Measurements from ENCODE around the gene CCNG2. TPM values are rescaled to one million over a fixed set of nuclear protein-coding genes. Genes with fewer than 3 reads are reported as not detected.

The CCNG2 gene
- total RNA-seq, 4 donors from 2014 or later, result 24.7 to 41.8 (median 29.2) TPM

DNA sequence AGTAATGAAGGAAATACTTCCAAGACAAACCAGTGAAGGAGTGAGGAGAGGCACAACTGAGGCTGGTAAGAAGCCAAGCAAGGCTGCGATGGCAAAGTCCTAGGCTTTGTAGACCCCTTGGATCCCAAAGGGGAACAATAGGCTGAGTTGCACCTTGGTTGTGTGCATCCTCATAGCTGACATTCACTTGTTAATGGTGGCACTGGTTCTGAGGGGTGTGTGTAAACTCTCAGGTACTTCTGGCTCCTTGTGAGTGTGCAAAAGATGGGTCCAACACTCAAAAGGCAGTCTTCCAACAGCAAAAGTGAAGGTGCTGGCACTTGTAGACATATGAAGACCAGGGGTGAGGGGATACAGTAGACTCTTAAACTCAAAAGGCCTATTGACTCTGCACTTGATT lies 60.5 kb downstream of the CCNG2 start:
- no peak for TF ChIP-seq POLR2A (IDR thresholded peaks at IDR 0.05)
- no peak overlapping the region for H3K27ac ChIP-seq
- 90 to 92% methylated on average over 1 of the region's 1 CpG for WGBS, 2 donors
- no peaks in the 10 kb centered on the region for H3K36me3 ChIP-seq
- H3K9me3 ChIP-seq, result no peaks in the 10 kb centered on the region
- intact Hi-C loops (cut with DNase I), result no loop called here
- no peak for DNase-seq
- no peaks in the 10 kb centered on the region for H3K27me3 ChIP-seq
- no peaks in the 10 kb centered on the region for H3K4me1 ChIP-seq
- H3K4me3 ChIP-seq (replicated peaks in 1 of 3), result no peak overlapping the region

- intact Hi-C loops (cut with DNase I), result no loop called here
- H3K27me3 ChIP-seq, result no peaks in the 10 kb centered on the region
- WGBS, 2 donors, result 94 to 96% methylated on average over 2 of the region's 2 CpGs
- no peaks in the 10 kb centered on the region for H3K36me3 ChIP-seq
- H3K27ac ChIP-seq, result no peak overlapping the region
- no peaks in the 10 kb centered on the region for H3K4me1 ChIP-seq
- no peak for DNase-seq
- no peaks in the 10 kb centered on the region for H3K9me3 ChIP-seq
- H3K4me3 ChIP-seq (replicated peaks in 1 of 3), result no peak overlapping the region
- no peak for TF ChIP-seq POLR2A (IDR thresholded peaks at IDR 0.05)
- no peak for TF ChIP-seq CTCF (IDR thresholded peaks at IDR 0.05)
Measured at GRCh38 chr4:77219266-77219665, 62.3 kb downstream of the CCNG2 start.

Small RNAs within 50 kb of the gene (small RNA-seq; reads per million reads assigned to genes)
- not detected for gene RNU6-1187P

Other genes with a start within 250 kb of the CCNG2 start
- gene SEPTIN11, start 207.5 kb upstream of the CCNG2 start, total RNA-seq, result 100 to 1,000 TPM in 1 of 4 donors, 10 to 100 TPM in 3; 39.6 to 207 (median 69.1) TPM
- 100 to 1,000 TPM; 302 to 449 (median 371) TPM for gene CCNI, start 81.2 kb upstream of the CCNG2 start, total RNA-seq

Data from thyroid gland (tissue), 4 donors.